Effector memory CD8-positive, alpha-beta T cell (primary cell): ENCODE measurements around the gene SNX1.
"Not testable (repeated sequence)": the region's sequence is repeated elsewhere in the genome, so short reads cannot be mapped to it uniquely, and the experiment has no call there.

Experiments
- ATAC-seq: fragments of 150-1000 bp; cut with Tn5 transposase; replicated peaks from 2 replicates; pipeline ENCODE4 v1.10.0; 2021; ENCODE audit warnings: mild to moderate bottlenecking, moderate library complexity
- DNase-seq, 3 experiments: peaks; one replicate each; pipeline ENCODE4 v3.0.0; 2021
- H3K27ac Mint-ChIP-seq, 2 donors: one replicate each; pipeline ENCODE4 v1.8.0; 2022; ENCODE audit warnings: mild to moderate bottlenecking in 2 of 2, mixed read lengths in 2 of 2, moderate library complexity in 2 of 2
- H3K27me3 Mint-ChIP-seq, 2 donors: one replicate each; pipeline ENCODE4 v1.8.0; 2022; ENCODE audit warnings: mixed read lengths in 2 of 2
- H3K36me3 Mint-ChIP-seq: one replicate; pipeline ENCODE4 v1.8.0; 2022; ENCODE audit warnings: mild to moderate bottlenecking, moderate library complexity, mixed read lengths; ENCODE audit not compliant: insufficient read depth
- H3K4me1 Mint-ChIP-seq, 2 donors: one replicate each; pipeline ENCODE4 v1.8.0; 2022; ENCODE audit warnings: low read depth in 2 of 2, mixed read lengths in 2 of 2
- H3K4me3 Mint-ChIP-seq, 2 donors: one replicate each; pipeline ENCODE4 v1.8.0; 2022; ENCODE audit warnings: mild to moderate bottlenecking in 2 of 2, mixed read lengths in 2 of 2, moderate library complexity in 2 of 2
- H3K9me3 Mint-ChIP-seq, 2 donors: one replicate each; pipeline ENCODE4 v1.8.0; 2022; ENCODE audit warnings: mixed read lengths in 2 of 2
- total RNA-seq, 9 experiments: gene quantifications; one replicate each; lab custom pipeline; 2026; lab: John Stamatoyannopoulos, UW

The SNX1 gene, protein sequence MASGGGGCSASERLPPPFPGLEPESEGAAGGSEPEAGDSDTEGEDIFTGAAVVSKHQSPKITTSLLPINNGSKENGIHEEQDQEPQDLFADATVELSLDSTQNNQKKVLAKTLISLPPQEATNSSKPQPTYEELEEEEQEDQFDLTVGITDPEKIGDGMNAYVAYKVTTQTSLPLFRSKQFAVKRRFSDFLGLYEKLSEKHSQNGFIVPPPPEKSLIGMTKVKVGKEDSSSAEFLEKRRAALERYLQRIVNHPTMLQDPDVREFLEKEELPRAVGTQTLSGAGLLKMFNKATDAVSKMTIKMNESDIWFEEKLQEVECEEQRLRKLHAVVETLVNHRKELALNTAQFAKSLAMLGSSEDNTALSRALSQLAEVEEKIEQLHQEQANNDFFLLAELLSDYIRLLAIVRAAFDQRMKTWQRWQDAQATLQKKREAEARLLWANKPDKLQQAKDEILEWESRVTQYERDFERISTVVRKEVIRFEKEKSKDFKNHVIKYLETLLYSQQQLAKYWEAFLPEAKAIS
- total RNA-seq: 80.5 to 195 (median 103) reads per million in 9 experiments

- ATAC-seq: peak; percentile 72
- peak within 1 kb of the TSS; percentile 100 for H3K4me3 Mint-ChIP-seq
- no peaks in the 10 kb centered on the region for H3K27me3 Mint-ChIP-seq
- peaks cover 48 to 80% of the 10 kb centered on the region in 2 donors for H3K4me1 Mint-ChIP-seq
- DNase-seq: peak; percentile 94 to 96 (median 96)
- H3K36me3 Mint-ChIP-seq: peaks cover 18% of the 10 kb centered on the region
- no peaks in the 10 kb centered on the region for H3K9me3 Mint-ChIP-seq
- H3K27ac Mint-ChIP-seq: peak within 1 kb of the TSS; percentile 96 to 98
Observed at GRCh38 chr15:64095795-64096667, at the start of gene SNX1. Gene SNX1 (plus strand): TSS chr15:64095982. CDS start chr15:64096014, 32 bp downstream.

GRCh38 chr15:64046421-64047153 is 49.2 kb upstream of the SNX1 start, which contains the start of gene DAPK2:
Gene DAPK2 (minus strand): TSS chr15:64046485. CDS start chr15:64040261, 6,224 bp downstream.
- peak within 1 kb of the TSS; percentile 66 to 87 for H3K27ac Mint-ChIP-seq

GRCh38 chr15:64048781-64049460 is 46.9 kb upstream of the SNX1 start:
- Mint-ChIP-seq H3K4me3 (no peak overlapping the region), H3K27me3 (peaks cover 0 to 8% of the 10 kb centered on the region in 2 donors), H3K9me3 (no peaks in the 10 kb centered on the region), H3K36me3 (no peaks in the 10 kb centered on the region), H3K27ac (no peak overlapping the region), H3K4me1 (peaks cover 5 to 12% of the 10 kb centered on the region in 2 donors)
- DNase-seq (no peak), ATAC-seq (no peak)

More at GRCh38 chr15:64046421-64047153, 49.2 kb upstream of the SNX1 start, which contains the start of gene DAPK2:
- DNase-seq (peak; percentile 60 to 71 (median 70)), ATAC-seq (peak; percentile 89)
- Mint-ChIP-seq H3K4me3 (peak within 1 kb of the TSS; percentile 76 to 81), H3K9me3 (no peaks in the 10 kb centered on the region), H3K27me3 (peaks cover 0 to 8% of the 10 kb centered on the region in 2 donors), H3K4me1 (peaks cover 5 to 12% of the 10 kb centered on the region in 2 donors), H3K36me3 (no peaks in the 10 kb centered on the region)

DNA sequence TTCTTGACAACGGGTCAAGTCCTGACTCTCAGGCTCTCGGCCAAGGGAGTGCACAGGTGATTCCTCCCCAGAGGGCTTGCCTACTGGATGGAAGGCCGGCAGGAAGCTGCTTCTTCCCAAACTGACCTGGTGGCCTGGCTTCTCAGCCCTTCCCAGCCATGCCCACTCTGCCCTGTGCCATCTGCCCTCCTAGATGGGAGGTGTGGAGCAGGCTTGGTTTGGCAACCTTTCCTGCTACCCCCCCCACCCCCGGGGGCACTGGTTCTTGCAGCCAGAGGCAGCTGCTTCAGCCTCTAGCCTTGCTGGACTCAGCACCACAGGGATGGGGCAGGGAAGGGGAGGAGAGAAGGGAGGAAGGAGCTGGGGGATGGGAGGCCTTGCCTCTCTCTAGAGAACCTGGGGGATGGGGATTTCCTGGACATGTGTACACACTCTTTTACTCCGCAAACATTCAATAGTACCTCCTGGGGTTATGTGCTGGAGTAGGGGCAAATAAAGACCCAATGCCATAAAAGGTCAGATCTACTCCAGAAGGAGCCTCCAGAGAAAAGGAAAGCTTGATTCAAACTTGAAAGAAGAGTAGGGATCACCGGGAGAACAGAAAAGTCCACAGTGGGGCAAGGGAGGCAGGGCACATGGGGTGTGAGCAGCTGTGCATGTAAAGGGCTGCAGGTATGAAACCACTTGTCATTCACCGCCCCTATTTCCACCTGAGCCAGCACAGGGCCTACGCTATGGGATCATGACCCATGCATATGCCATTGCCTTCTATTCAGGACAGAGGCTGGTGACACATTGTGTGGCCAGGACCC is 45.3 kb upstream of the SNX1 start:
- H3K9me3 Mint-ChIP-seq: no peaks in the 10 kb centered on the region
- peaks cover 0 to 8% of the 10 kb centered on the region in 2 donors for H3K27me3 Mint-ChIP-seq
- H3K4me3 Mint-ChIP-seq: no peak overlapping the region
- H3K4me1 Mint-ChIP-seq: peaks cover 5% of the 10 kb centered on the region in 2 donors
- H3K36me3 Mint-ChIP-seq: no peaks in the 10 kb centered on the region
- no peak for DNase-seq
- peak overlapping the region in 1 of 2 donors; percentile 77 for H3K27ac Mint-ChIP-seq
- ATAC-seq: no peak

GRCh38 chr15:64051093-64051402 is 44.7 kb upstream of the SNX1 start:
- Mint-ChIP-seq H3K36me3 (no peaks in the 10 kb centered on the region), H3K27ac (no peak overlapping the region), H3K27me3 (peaks cover 0 to 8% of the 10 kb centered on the region in 2 donors), H3K4me1 (peaks cover 5% of the 10 kb centered on the region in 2 donors), H3K9me3 (no peaks in the 10 kb centered on the region), H3K4me3 (no peak overlapping the region)
- DNase-seq (no peak), ATAC-seq (no peak)

- H3K27ac Mint-ChIP-seq: no peak overlapping the region
- H3K4me1 Mint-ChIP-seq: peaks cover 3% of the 10 kb centered on the region in 2 donors
- no peaks in the 10 kb centered on the region for H3K36me3 Mint-ChIP-seq
- H3K9me3 Mint-ChIP-seq: no peaks in the 10 kb centered on the region
- DNase-seq: no peak
- H3K27me3 Mint-ChIP-seq: peaks cover 0 to 8% of the 10 kb centered on the region in 2 donors
- H3K4me3 Mint-ChIP-seq: no peak overlapping the region
- ATAC-seq: no peak
Observed at GRCh38 chr15:64051407-64052259, 44.1 kb upstream of the SNX1 start.

DNA sequence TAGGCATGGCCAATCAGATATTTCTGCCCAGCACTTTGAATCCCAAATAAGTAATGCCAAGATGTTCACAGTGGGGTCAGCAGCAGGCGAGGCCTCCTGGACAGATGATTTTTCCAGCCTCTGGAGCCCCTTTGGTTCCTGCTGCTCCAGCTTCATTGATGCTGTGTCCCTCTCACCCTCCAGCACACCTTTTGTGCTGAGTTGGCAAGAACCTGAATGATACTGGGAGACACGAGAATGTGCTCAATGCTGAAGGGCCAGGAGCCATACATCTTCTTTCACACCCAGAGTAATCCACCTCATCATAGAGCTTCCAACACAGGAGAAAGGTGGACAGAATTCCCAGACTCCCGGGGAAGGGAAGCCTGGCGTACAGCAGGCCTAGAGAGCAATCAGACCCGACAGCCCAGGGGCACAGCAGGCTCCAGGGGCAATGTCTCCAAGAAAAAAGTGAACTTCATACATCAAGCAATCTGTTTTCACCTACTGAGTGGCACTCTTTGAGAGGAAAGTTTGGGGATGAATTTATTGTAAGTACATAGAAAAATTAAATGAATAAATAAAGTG is 42.8 kb upstream of the SNX1 start:
- Mint-ChIP-seq H3K9me3 (no peaks in the 10 kb centered on the region), H3K4me1 (no peaks in the 10 kb centered on the region), H3K27ac (no peak overlapping the region), H3K36me3 (no peaks in the 10 kb centered on the region), H3K27me3 (peaks cover 0 to 4% of the 10 kb centered on the region in 2 donors), H3K4me3 (no peak overlapping the region)
- no peak for ATAC-seq
- no peak for DNase-seq

- H3K36me3 Mint-ChIP-seq, H3K27ac Mint-ChIP-seq, H3K9me3 Mint-ChIP-seq, H3K27me3 Mint-ChIP-seq, DNase-seq, H3K4me1 Mint-ChIP-seq, ATAC-seq, H3K4me3 Mint-ChIP-seq: not testable (repeated sequence)
Observed at GRCh38 chr15:64053674-64054073, 42.1 kb upstream of the SNX1 start.

- DNase-seq (no peak), ATAC-seq (no peak)
- Mint-ChIP-seq H3K9me3 (no peaks in the 10 kb centered on the region), H3K27me3 (no peaks in the 10 kb centered on the region), H3K36me3 (no peaks in the 10 kb centered on the region), H3K4me3 (no peak overlapping the region), H3K4me1 (no peaks in the 10 kb centered on the region), H3K27ac (no peak overlapping the region)
Observed at GRCh38 chr15:64058279-64058678, 37.5 kb upstream of the SNX1 start.

DNA sequence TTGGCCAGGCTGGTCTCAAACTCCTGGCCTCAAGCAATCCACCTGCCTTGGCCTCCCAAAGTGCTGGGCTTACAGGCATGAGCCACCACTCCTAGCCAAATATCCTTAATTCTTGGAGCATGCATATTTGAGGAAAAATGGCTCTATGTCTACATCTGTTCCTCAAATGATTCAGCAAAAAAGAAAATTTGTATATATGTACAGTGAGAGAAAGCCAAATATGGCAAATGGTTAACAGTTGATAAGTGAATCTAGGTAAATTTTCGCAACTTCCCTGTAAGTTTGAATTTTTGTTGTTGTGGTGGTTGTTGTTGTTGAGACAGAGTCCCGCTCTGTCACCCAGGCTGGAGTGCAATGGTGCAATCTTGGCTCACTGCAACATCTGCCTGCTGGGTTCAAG is 36.7 kb upstream of the SNX1 start:
- DNase-seq, H3K4me1 Mint-ChIP-seq, H3K27ac Mint-ChIP-seq, H3K9me3 Mint-ChIP-seq, H3K4me3 Mint-ChIP-seq, ATAC-seq, H3K36me3 Mint-ChIP-seq, H3K27me3 Mint-ChIP-seq: not testable (repeated sequence)

GRCh38 chr15:64060716-64061115 is 35.1 kb upstream of the SNX1 start:
- no peaks in the 10 kb centered on the region for H3K9me3 Mint-ChIP-seq
- no peak overlapping the region for H3K27ac Mint-ChIP-seq
- peaks cover 2% of the 10 kb centered on the region for H3K36me3 Mint-ChIP-seq
- no peak overlapping the region for H3K4me3 Mint-ChIP-seq
- no peaks in the 10 kb centered on the region for H3K4me1 Mint-ChIP-seq
- DNase-seq (no peak), ATAC-seq (no peak)
- no peaks in the 10 kb centered on the region for H3K27me3 Mint-ChIP-seq
